CD4-positive, alpha-beta memory T cell (primary cell): Measurements from ENCODE around the gene ULK4. TPM values are rescaled to one million over a fixed set of nuclear protein-coding genes. Genes with fewer than 3 reads are reported as not detected.

Experiments used
- CTCF ChIA-PET: fragments of 350-600 bp; sonication (Branson Sonifier 250); formaldehyde crosslinking; loops from one replicate; lab custom pipeline; 2021; ENCODE audit warnings: inconsistent platforms; ENCODE audit not compliant: partially characterized antibody; lab: Charles Lee
- POLR2A ChIA-PET: fragments of 350-600 bp; sonication (Branson Sonifier 250); formaldehyde crosslinking; loops from one replicate; lab custom pipeline; 2021; ENCODE audit not compliant: partially characterized antibody; lab: Charles Lee
- DNase-seq, 5 donors: peaks; one replicate each; pipeline versions ENCODE4 v3.0.0 to v3.0.0-alpha.2; 2020 to 2022; ENCODE audit warnings: mixed read lengths in 1 of 5
- H3K27ac ChIP-seq: one replicate; pipeline ENCODE4 v1.7.0; 2013; ENCODE audit warnings: low read depth, low read length
- H3K27me3 ChIP-seq: 2 replicates; pipeline ENCODE4 v1.7.0; 2013; ENCODE audit warnings: mild to moderate bottlenecking, low read length, moderate library complexity; ENCODE audit not compliant: insufficient read depth
- H3K36me3 ChIP-seq: 2 replicates; pipeline ENCODE4 v1.7.0; 2013; ENCODE audit warnings: mild to moderate bottlenecking, low read length, moderate library complexity; ENCODE audit not compliant: insufficient read depth
- H3K4me1 ChIP-seq: 2 replicates; pipeline ENCODE4 v1.7.0; 2013; ENCODE audit warnings: mild to moderate bottlenecking, low read length, moderate library complexity; ENCODE audit not compliant: insufficient read depth
- H3K4me3 ChIP-seq, 2 donors: one replicate each; pipeline ENCODE4 v1.7.0; 2013; ENCODE audit warnings: low read length in 2 of 2, mild to moderate bottlenecking in 1 of 2
- H3K9me3 ChIP-seq, 2 donors: one replicate each; pipeline ENCODE4 v1.7.0; 2013; ENCODE audit warnings: low read length in 2 of 2, control low read depth in 1 of 2; ENCODE audit not compliant: control insufficient read depth in 1 of 2
- H3K27ac Mint-ChIP-seq, 7 donors: one replicate each; pipeline ENCODE4 v1.8.0; 2020 to 2021; ENCODE audit warnings: mixed read lengths in 7 of 7, mild to moderate bottlenecking in 6 of 7, inconsistent platforms in 3 of 7, moderate library complexity in 3 of 7
- H3K27me3 Mint-ChIP-seq, 2 donors: one replicate each; pipeline ENCODE4 v1.8.0; 2020 to 2021; ENCODE audit warnings: mixed read lengths in 2 of 2
- H3K36me3 Mint-ChIP-seq, 2 donors: one replicate each; pipeline ENCODE4 v1.8.0; 2020 to 2021; ENCODE audit warnings: mixed read lengths in 2 of 2, inconsistent platforms in 1 of 2, mild to moderate bottlenecking in 1 of 2
- H3K4me1 Mint-ChIP-seq, 4 donors: one replicate each; pipeline ENCODE4 v1.8.0; 2020 to 2021; ENCODE audit warnings: mixed read lengths in 4 of 4, mild to moderate bottlenecking in 1 of 4
- H3K4me3 Mint-ChIP-seq, 8 donors: one replicate each; pipeline ENCODE4 v1.8.0; 2020 to 2021; ENCODE audit warnings: mixed read lengths in 8 of 8, mild to moderate bottlenecking in 7 of 8, moderate library complexity in 6 of 8, inconsistent platforms in 3 of 8
- H3K9me3 Mint-ChIP-seq, 8 donors: one replicate each; pipeline ENCODE4 v1.8.0; 2020 to 2021; ENCODE audit warnings: mixed read lengths in 8 of 8, mild to moderate bottlenecking in 5 of 8, inconsistent platforms in 3 of 8, moderate library complexity in 1 of 8
- intact Hi-C: fragments of 100-400 bp; cut with micrococcal nuclease; formaldehyde crosslinking; loops from one replicate; pipeline ENCODE4 v1.15.1; 2023
- polyA plus RNA-seq, 2 donors: library from polyadenylated mRNA; unstranded; fragments of 300-500 nt; fragmentation: Illumina TruSeq; gene quantifications; one replicate each; pipeline ENCODE4 v1.2.3, GENCODE V29; 2021
- total RNA-seq, 2 experiments: library from RNA; stranded (reverse); gene quantifications; one replicate each; pipeline ENCODE4 v1.2.3, GENCODE V29; 2021

The ULK4 gene
- total and polyA plus RNA-seq, 4 experiments from 2014 or later: 6.3 to 29.1 (median 19.2) TPM

DNA sequence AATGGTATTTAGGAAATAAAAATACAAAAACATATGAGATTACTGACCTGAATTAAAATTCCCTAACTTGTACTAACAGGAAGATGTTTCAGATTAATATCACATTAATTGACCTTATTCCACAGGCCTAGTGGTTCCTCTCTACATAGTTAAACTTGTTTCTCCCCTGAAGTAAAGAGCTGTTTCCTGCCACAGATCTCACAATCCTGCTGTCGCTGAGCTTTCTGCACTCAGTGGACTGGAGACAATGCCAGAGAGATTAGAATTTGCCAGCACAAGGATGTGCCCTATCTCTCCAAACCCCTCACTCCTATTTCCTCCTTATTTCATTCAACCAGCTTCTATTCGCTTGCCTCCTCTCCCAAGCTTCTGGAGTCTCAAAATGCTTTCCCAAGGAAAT is 632.0 kb downstream of the ULK4 start:
- no peak overlapping the region for H3K27ac Mint-ChIP-seq
- peaks cover 0 to 4% of the 10 kb centered on the region in 2 donors for H3K36me3 Mint-ChIP-seq
- CTCF ChIA-PET: no interaction called here
- no peaks in the 10 kb centered on the region for H3K27me3 Mint-ChIP-seq
- POLR2A ChIA-PET: no interaction called here
- Histone ChIP-seq H3K27ac (no peak overlapping the region), H3K36me3 (no peaks in the 10 kb centered on the region), H3K4me1 (no peaks in the 10 kb centered on the region), H3K4me3 (no peak overlapping the region), H3K27me3 (no peaks in the 10 kb centered on the region), H3K9me3 (no peaks in the 10 kb centered on the region)
- H3K4me3 Mint-ChIP-seq: no peak overlapping the region
- H3K4me1 Mint-ChIP-seq: no peaks in the 10 kb centered on the region
- no peaks in the 10 kb centered on the region for H3K9me3 Mint-ChIP-seq
- no peak for DNase-seq
- intact Hi-C loops: no loop called here

DNA sequence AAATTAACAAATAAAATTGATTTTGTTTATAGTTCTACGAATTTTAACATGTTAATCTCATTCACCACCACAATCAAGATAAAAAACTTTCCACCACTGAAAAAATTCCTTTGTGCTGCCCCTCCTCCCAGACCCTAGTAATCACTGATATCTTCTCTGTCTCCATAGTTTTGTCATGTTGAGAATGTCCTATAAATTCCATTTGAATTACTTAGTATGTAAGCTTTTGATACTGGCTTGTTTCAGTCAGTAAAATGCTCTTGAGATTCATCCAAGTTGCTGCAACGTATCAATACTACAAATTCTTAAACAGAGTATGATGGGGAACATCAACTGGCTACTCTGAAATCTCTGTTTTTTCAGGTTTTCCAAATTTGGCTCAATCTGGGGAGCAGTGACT is 633.0 kb downstream of the ULK4 start:
- POLR2A ChIA-PET: no interaction called here
- no peaks in the 10 kb centered on the region for H3K9me3 ChIP-seq
- no peaks in the 10 kb centered on the region for H3K27me3 Mint-ChIP-seq
- no peaks in the 10 kb centered on the region for H3K9me3 Mint-ChIP-seq
- H3K4me1 ChIP-seq: no peaks in the 10 kb centered on the region
- H3K36me3 Mint-ChIP-seq: peaks cover 0 to 5% of the 10 kb centered on the region in 2 donors
- H3K4me1 Mint-ChIP-seq: no peaks in the 10 kb centered on the region
- H3K27me3 ChIP-seq: no peaks in the 10 kb centered on the region
- CTCF ChIA-PET: no interaction called here
- no peak overlapping the region for H3K27ac Mint-ChIP-seq
- intact Hi-C loops: no loop called here
- H3K36me3 ChIP-seq: no peaks in the 10 kb centered on the region
- no peak overlapping the region for H3K27ac ChIP-seq
- H3K4me3 Mint-ChIP-seq: no peak overlapping the region
- no peak overlapping the region for H3K4me3 ChIP-seq
- no peak for DNase-seq

- Mint-ChIP-seq H3K9me3 (no peaks in the 10 kb centered on the region), H3K4me3 (no peak overlapping the region), H3K27ac (no peak overlapping the region), H3K27me3 (no peaks in the 10 kb centered on the region), H3K36me3 (peaks cover 0 to 3% of the 10 kb centered on the region in 2 donors), H3K4me1 (no peaks in the 10 kb centered on the region)
- ChIA-PET POLR2A (no interaction called here), CTCF (no interaction called here)
- H3K36me3 ChIP-seq: no peaks in the 10 kb centered on the region
- H3K9me3 ChIP-seq: no peaks in the 10 kb centered on the region
- no peak overlapping the region for H3K4me3 ChIP-seq
- intact Hi-C loops: no loop called here
- H3K27me3 ChIP-seq: no peaks in the 10 kb centered on the region
- no peaks in the 10 kb centered on the region for H3K4me1 ChIP-seq
- DNase-seq: no peak
- H3K27ac ChIP-seq: no peak overlapping the region
Observed at GRCh38 chr3:41327718-41328117, 634.2 kb downstream of the ULK4 start.

DNA sequence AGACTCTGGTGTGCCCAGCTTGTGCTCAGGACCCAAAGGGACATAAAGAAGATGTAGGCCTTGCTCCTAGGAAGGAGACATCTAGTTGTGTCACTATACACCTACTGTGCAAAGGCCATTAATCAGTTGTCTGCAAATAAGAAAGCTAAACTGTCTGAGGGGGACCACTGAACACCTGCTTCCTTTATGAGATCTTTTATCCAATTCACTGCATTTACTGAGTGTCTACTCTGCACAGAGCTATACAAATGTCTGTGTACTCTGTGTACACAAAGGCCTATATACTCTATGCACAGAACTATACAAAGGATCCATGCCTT is 637.8 kb downstream of the ULK4 start:
- ChIA-PET CTCF (no interaction called here), POLR2A (no interaction called here)
- intact Hi-C loops: no loop called here
- Mint-ChIP-seq H3K9me3 (no peaks in the 10 kb centered on the region), H3K4me1 (no peaks in the 10 kb centered on the region), H3K27ac (no peak overlapping the region), H3K36me3 (peaks cover 0 to 3% of the 10 kb centered on the region in 2 donors), H3K27me3 (no peaks in the 10 kb centered on the region), H3K4me3 (no peak overlapping the region)
- no peaks in the 10 kb centered on the region for H3K4me1 ChIP-seq
- DNase-seq: no peak
- H3K27ac ChIP-seq: no peak overlapping the region
- H3K4me3 ChIP-seq: no peak overlapping the region
- no peaks in the 10 kb centered on the region for H3K9me3 ChIP-seq
- H3K27me3 ChIP-seq: no peaks in the 10 kb centered on the region
- H3K36me3 ChIP-seq: no peaks in the 10 kb centered on the region

GRCh38 chr3:41323467-41324155 is 638.3 kb downstream of the ULK4 start:
- CTCF ChIA-PET: no interaction called here
- H3K9me3 ChIP-seq: no peaks in the 10 kb centered on the region
- H3K4me3 Mint-ChIP-seq: no peak overlapping the region

GRCh38 chr3:41321642-41321980 is 640.3 kb downstream of the ULK4 start:
- Mint-ChIP-seq H3K27ac (no peak overlapping the region), H3K4me1 (no peaks in the 10 kb centered on the region), H3K27me3 (no peaks in the 10 kb centered on the region), H3K4me3 (no peak overlapping the region), H3K36me3 (peaks cover 0 to 3% of the 10 kb centered on the region in 2 donors), H3K9me3 (no peaks in the 10 kb centered on the region)
- intact Hi-C loops: no loop called here
- Histone ChIP-seq H3K4me1 (no peaks in the 10 kb centered on the region), H3K27ac (no peak overlapping the region), H3K4me3 (no peak overlapping the region), H3K9me3 (no peaks in the 10 kb centered on the region), H3K36me3 (no peaks in the 10 kb centered on the region), H3K27me3 (no peaks in the 10 kb centered on the region)
- CTCF ChIA-PET: no interaction called here
- no peak for DNase-seq
- POLR2A ChIA-PET: no interaction called here

More at GRCh38 chr3:41323467-41324155, 638.3 kb downstream of the ULK4 start:
- Histone ChIP-seq H3K27me3 (no peaks in the 10 kb centered on the region), H3K36me3 (no peaks in the 10 kb centered on the region), H3K4me3 (no peak overlapping the region), H3K27ac (no peak overlapping the region), H3K4me1 (no peaks in the 10 kb centered on the region)
- Mint-ChIP-seq H3K27ac (no peak overlapping the region), H3K9me3 (no peaks in the 10 kb centered on the region), H3K27me3 (no peaks in the 10 kb centered on the region), H3K36me3 (peaks cover 0 to 3% of the 10 kb centered on the region in 2 donors), H3K4me1 (no peaks in the 10 kb centered on the region)
- intact Hi-C loops: no loop called here
- DNase-seq: no peak
- POLR2A ChIA-PET: no interaction called here

- intact Hi-C loops: no loop called here
- Histone ChIP-seq H3K9me3 (no peaks in the 10 kb centered on the region), H3K27ac (no peak overlapping the region), H3K36me3 (no peaks in the 10 kb centered on the region), H3K4me3 (no peak overlapping the region), H3K27me3 (no peaks in the 10 kb centered on the region), H3K4me1 (no peaks in the 10 kb centered on the region)
- ChIA-PET POLR2A (no interaction called here), CTCF (no interaction called here)
- Mint-ChIP-seq H3K27ac (no peak overlapping the region), H3K4me1 (no peaks in the 10 kb centered on the region), H3K27me3 (no peaks in the 10 kb centered on the region), H3K36me3 (peaks cover 0 to 3% of the 10 kb centered on the region in 2 donors), H3K4me3 (no peak overlapping the region), H3K9me3 (no peaks in the 10 kb centered on the region)
- DNase-seq: no peak
Observed at GRCh38 chr3:41320953-41321641, 640.8 kb downstream of the ULK4 start.
